DMS53 treated with DMSO at 0.1 percent for 48 hours (cell line): ENCODE measurements around the gene ENPP7.

Experiments
- DNase-seq: peaks from one replicate; lab custom pipeline; 2025; ENCODE audit not compliant: unreplicated experiment; lab: John Stamatoyannopoulos, UW

The ENPP7 gene

GRCh38 chr17:79730437-79730768 is 340 bp upstream of the ENPP7 start:
- no peak for DNase-seq

- no peak for DNase-seq
These were observed 1.5 kb downstream of the ENPP7 start for GRCh38 chr17:79732254-79732653.

DNA sequence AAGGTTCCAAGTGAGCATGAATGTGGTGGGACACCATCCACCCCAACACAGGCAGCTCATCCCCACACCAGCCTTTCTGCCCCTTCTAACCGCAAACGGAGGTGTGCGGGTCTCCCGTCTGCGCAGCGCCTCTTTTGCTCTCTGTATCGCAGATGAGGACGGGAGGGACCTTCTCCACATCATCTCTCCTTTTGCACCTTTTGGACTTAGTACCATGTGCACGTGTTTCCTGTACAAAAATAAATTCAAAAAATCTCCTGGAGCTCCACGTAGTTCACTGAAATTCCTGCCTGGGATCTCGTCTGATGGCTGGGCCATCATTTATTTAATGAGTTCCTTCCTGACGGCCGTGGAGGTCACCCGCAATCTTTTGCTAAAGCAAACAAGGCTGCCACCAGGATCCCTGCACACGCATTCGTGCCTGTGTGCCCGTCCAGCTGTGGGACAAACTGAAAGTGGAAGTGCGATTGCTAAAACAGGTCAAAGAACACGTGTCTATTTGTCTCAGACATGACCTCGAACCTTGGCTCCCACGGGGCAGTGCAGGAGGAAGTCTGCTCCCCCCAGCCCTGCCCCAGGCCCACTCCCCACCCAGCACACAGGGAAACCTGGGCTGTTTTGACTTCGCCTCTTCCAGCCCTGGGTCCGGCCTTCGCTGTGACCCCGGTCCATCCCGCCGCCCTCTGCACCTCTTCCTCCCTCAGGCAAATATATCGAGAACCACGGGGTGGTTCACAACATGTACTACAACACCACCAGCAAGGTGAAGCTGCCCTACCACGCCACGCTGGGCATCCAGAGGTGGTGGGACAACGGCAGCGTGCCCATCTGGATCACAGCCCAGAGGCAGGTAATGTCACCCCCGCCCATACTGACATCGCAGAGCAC is 2.3 kb downstream of the ENPP7 start:
- DNase-seq, result no peak

GRCh38 chr17:79733692-79734070 is 2.9 kb downstream of the ENPP7 start:
- no peak for DNase-seq

DNA sequence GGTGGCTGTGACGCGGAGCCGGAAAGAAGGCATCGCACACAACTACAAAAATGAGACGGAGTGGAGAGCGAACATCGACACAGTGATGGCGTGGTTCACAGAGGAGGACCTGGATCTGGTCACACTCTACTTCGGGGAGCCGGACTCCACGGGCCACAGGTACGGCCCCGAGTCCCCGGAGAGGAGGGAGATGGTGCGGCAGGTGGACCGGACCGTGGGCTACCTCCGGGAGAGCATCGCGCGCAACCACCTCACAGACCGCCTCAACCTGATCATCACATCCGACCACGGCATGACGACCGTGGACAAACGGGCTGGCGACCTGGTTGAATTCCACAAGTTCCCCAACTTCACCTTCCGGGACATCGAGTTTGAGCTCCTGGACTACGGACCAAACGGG is 4.4 kb downstream of the ENPP7 start:
- DNase-seq, result no peak

GRCh38 chr17:79737046-79737921 is 6.5 kb downstream of the ENPP7 start:
- no peak for DNase-seq

DNA sequence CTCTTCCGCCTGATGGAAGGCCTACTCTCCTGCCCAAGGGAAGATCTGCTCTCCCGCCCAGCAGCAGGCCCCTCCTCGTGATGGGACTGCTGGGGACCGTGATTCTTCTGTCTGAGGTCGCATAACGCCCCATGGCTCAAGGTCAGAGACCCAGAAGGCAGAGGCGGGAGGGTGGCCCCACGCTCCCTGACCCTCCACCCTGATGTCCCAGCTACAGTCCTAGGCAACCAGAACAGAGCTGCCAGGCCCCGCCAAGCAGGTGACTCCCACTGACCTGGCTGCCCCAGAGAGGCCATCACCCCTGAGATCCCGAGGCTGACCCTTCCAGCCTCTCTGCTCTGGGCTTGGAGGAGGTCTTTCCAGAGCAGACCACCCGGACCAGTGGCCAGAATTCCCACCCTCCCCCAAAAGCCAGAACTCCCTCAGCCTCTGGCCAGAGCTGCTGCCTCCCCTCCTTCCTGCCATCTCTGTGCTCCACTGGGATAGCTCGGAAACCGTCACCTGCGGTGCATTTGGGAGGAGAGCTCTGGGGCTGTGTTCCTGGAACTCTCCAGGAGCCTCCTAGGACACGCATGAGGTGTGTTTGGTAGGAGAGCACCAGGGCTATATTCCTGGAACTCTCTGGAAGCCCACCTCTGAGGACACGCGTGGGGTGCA is 7.3 kb downstream of the ENPP7 start:
- DNase-seq, result no peak

GRCh38 chr17:79738643-79739042 is 7.9 kb downstream of the ENPP7 start:
- no peak for DNase-seq

DNA sequence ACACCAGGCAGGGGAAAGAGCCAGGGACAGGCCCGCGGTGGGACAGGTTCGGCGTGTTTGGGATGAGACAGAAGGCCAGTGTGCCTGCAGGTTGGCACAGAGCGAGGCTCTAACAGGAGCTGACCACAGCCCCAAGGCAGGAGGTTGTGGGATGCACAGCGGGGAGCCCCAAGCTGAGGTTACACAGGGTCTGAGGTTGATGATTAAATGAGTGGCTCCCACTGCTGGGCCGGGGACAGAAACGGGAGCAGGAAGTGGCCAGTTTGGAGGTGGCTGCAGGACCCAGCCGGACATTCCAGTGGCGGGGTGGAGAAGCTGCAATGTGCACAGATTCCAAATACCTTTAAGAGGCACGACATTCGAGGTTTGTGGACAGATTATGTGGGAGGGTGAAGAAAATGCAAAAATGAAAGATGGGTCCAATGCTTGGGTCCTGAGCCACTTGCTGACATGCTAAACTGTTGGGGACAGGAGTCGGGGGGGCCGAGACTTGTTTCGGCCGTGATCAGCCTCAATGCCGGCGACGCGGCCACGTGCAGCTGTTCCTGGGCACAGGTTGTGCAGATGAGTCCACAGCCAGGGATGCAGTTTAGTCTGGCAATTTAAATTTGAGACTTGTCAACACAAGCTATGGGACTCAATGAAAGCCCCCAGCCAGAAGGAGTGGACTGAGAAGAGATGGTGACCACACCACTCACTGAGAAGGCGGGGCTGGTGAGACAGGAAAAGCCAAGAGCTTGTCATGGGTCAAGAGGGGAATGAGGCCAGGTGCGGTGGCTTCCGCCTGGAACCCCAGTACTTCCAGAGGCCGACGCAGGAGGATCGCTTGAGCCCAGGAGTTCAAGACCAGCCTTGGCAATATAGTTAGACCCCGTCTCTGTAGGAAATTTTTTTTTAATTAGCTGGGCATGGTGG is 8.7 kb downstream of the ENPP7 start:
- no peak for DNase-seq

DNA sequence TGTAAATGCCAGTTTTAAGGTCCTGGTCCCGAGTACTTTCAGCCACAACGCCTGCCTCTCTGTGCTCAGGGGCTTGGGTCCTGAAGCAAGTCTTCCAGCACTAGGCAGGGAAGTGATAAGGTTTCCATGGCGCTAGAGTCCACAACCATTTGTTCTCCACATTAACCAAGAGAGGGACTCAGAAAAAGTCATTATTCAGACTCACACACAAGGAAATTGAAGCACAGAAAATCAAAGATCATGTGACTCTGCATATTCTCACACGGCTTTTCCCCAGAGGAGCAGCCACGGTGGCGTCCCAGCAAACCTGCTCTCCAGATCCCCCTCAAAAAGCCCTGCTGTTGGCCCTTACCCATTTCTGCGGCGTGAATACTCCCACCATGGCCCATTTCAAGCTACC is 9.7 kb downstream of the ENPP7 start:
- DNase-seq, result peak; percentile 4

GRCh38 chr17:79741401-79741750 is 10.6 kb downstream of the ENPP7 start:
- no peak for DNase-seq

DNA sequence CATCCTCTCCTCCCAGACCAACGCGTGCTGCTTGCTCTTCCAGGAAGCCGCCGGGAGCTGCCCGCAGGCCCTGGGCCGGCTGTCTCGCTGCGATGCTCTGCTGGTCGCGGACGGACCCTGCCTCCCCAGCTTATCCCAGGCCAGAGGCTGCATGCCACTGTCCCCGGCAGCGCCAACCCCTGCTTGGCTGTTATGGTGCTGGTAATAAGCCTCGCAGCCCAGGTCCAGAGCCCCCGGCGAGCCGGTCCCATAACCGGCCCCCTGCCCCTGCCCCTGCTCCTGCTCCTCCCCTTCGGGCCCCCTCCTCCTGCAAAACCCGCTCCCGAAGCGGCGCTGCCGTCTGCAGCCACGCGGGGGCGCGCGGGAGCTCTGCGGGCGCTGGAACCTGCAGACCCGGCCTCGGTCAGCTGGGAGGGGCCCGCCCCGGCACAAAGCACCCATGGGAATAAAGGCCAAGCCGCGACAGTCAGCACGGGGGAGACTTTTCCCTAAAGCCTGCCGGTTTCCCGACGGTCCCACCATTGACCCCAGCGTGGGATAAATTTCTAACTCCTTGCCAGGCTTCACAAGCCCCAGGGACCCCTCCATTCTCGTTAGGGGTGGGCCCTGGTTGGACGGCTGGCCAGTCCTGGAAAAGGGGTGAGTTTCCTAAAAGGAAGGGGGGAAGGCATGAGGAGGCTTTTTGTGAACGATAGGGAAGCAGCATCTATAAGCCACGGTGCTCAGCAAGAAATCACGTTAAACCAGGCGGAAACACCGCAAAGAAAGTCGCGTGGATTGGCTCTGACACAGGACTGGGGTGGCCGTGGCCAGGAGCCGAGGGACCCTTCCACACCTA is 11.2 kb downstream of the ENPP7 start:
- DNase-seq, result peak; percentile 35

GRCh38 chr17:79742589-79742918 is 11.8 kb downstream of the ENPP7 start:
- no peak for DNase-seq

DNA sequence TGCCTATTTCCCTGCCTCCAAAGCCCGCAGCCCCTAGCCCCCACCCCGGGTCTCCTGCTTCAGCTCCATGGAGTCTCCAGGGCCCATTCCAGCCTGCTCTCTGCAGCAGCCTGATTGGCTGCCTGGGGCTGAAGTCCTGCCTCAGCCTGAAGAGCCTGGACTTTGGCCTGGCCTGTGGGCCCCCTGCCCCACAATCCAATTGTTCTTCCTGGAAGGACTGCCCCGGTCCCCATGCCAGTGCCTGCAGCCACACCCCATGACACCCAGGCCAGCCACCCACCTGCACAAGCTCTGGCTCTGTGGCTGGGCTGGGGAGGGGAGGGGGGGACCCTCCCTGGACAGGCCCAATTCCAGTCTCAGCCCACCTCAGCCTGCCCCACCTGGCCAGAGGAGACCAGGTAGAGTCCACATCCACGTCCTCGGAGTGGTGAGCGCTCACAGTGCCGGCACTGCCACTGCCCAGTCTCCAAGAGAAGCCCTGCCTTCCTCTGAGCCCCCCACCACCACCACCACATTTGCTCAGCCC is 12.3 kb downstream of the ENPP7 start:
- DNase-seq, result no peak

- DNase-seq, result no peak
These were observed 12.9 kb downstream of the ENPP7 start for GRCh38 chr17:79743614-79744013.

DNA sequence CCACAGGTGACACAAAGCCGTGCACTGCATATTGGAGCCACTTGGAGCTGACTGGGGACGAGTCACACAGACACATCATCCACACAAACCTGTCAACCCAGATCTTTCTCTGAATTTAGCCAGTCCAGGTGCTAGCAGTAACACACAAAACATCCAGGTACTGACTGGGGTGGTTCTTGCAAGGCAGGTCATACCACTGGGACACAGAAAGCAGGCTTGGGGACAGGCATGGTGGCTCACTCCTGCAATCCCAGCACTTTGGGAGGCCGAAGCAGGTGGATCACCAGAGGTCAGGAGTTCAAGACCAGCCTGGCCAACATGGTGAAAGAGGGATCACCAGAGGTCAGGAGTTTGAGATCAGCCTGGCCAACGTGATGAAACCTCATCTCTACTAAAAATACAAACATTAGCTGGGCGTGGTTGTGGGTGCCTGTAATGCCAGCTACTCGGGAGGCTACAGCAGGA is 14.9 kb downstream of the ENPP7 start:
- no peak for DNase-seq

- DNase-seq, result no peak
These were observed 16.3 kb downstream of the ENPP7 start for GRCh38 chr17:79746889-79747507.

DNA sequence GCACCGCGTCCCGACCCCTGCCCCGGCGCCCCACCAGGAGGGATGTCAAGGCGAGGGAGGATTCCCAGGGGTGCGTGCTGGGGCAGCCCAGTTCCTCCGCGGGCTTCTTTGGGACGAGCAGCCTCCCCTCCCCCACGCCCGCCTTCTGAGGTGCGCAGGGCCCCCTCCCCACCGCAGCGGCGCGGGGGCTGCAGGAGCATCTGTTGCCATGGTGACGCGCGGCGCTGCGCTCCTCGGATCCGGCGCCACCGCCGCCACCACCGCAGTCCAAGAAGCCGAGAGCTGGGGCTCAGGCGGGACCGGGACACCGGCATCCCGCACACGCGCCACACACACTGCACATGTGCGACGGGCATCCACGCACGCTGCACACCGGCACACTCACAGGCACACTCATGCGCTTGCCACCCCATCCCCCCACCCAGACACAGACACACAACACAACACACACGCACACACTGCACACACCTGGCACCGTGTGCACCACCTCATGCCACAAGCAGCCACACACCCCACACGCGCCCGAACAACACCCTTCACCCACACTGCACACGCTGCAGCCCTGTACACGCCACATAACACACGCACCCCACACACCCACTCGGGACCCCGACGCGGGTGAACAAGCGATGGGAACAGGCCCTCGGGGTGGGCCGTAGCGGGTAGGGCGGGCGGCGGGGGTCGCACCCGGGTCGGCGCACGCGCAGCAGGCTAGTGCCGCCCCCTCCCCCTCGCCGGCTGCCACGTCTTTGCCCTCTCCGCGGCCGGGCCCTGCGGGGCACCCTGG is 17.0 kb downstream of the ENPP7 start:
- DNase-seq, result no peak
